OCI-LY3 (cell line): ENCODE data around the gene U2AF1.
"Not testable (repeated sequence)": the region's sequence is repeated elsewhere in the genome, so short reads cannot be mapped to it uniquely, and the experiment has no call there.

Experiments
- CTCF ChIP-seq: fragments of 200-600, 300-600 bp; sonication (generic); IDR thresholded peaks from 2 replicates; pipeline ENCODE4 v1.5.1; 2014; ENCODE audit warnings: antibody characterized with exemption, low read length, low read depth
- EZH2phosphoT487 ChIP-seq: fragments of 200-600 bp; shearing (Covaris generic); IDR thresholded peaks from 2 replicates; pipeline ENCODE4 v1.6.1; 2018; ENCODE audit warnings: antibody characterized with exemption, mixed run types, low read depth

DNA sequence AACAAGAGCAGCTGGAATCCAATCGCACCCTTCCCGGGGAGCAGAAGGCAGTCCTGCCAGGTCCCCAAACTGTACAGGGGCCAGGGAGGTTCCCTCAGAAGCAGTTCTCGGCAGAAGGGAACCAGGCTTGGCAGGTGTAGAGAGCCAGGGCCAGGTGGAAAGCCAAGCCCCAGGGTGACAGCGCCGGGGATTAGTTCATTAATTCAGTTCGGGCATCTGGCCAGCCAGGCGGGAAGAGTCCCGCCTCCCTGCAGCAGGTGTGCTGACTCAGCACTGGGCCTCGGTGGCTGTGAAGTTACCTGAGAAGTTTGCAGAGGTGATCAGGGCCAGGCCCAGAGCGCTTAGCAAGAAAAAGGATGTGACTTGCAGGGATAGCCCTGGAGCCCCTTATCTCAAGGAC, 37.7 kb downstream of the U2AF1 start:
- not testable (repeated sequence) for TF ChIP-seq CTCF, EZH2phosphoT487
